GM18951 (cell line): ENCODE results near the gene USE1.

Experiments used
- POLR2A ChIP-seq: IDR thresholded peaks from 4 replicates; pipeline ENCODE4 v1.6.1; 2011; ENCODE audit warnings: mild to moderate bottlenecking; ENCODE audit not compliant: insufficient read length, insufficient read depth; ENCODE audit errors: extremely low read depth
- in situ Hi-C: fragments of 300-500 bp; cut with MboI; formaldehyde crosslinking; loops from one replicate; pipeline ENCODE4 v1.12.0; 2022; ENCODE audit warnings: low sequenced_read_pairs, mixed read lengths, inconsistent platforms; ENCODE audit not compliant: unreplicated experiment

USE1 gene

GRCh38 chr19:17264641-17264979 lies 49.5 kb downstream of the USE1 start, which contains the start of gene USHBP1:
TSS of gene USHBP1 (minus strand) at chr19:17264745. CDS start at chr19:17264299, 446 bp downstream.
- in situ Hi-C loops: no loop called here
- TF ChIP-seq POLR2A: no peak

GRCh38 chr19:17266026-17266425 lies 50.9 kb downstream of the USE1 start:
- in situ Hi-C loops: no loop called here
- TF ChIP-seq POLR2A: no peak

- peak; percentile 38 for TF ChIP-seq POLR2A
- in situ Hi-C loops: no loop called here
Measured at GRCh38 chr19:17266589-17266974, 51.4 kb downstream of the USE1 start.

GRCh38 chr19:17266975-17267788 lies 52.0 kb downstream of the USE1 start, which contains the start of gene BABAM1:
TSS of gene BABAM1 (plus strand) at chr19:17267443. CDS start at chr19:17268807, 1,364 bp downstream.
- in situ Hi-C loops: no loop called here
- TF ChIP-seq POLR2A: peak; percentile 76

GRCh38 chr19:17268754-17269153 lies 53.6 kb downstream of the USE1 start:
- in situ Hi-C loops: no loop called here
- TF ChIP-seq POLR2A: no peak
